GM13977 (cell line): ENCODE measurements around the gene DHRS7.
A peak's percentile ranks its signal among the peaks of the same experiment; 100 is the strongest.

Source experiments
- DNase-seq: peaks from one replicate; pipeline ENCODE4 v3.0.0; 2012; ENCODE audit warnings: low spot score
- in situ Hi-C: fragments of 300-500 bp; cut with MboI; formaldehyde crosslinking; loops from one replicate; pipeline ENCODE4 v1.12.0; 2022; ENCODE audit warnings: low sequenced_read_pairs, low pct_unique_long_range_greater_than_20kb, mixed read lengths, inconsistent platforms; ENCODE audit not compliant: unreplicated experiment
- TF ChIP-seq, protein P1 (sequence below): IDR thresholded peaks from 2 replicates; pipeline ENCODE4 v1.5.1; 2012; ENCODE audit warnings: mild to moderate bottlenecking, control low read depth; ENCODE audit not compliant: insufficient read depth; ENCODE audit errors: extremely low read depth, missing control alignments

Gene DHRS7

DNA sequence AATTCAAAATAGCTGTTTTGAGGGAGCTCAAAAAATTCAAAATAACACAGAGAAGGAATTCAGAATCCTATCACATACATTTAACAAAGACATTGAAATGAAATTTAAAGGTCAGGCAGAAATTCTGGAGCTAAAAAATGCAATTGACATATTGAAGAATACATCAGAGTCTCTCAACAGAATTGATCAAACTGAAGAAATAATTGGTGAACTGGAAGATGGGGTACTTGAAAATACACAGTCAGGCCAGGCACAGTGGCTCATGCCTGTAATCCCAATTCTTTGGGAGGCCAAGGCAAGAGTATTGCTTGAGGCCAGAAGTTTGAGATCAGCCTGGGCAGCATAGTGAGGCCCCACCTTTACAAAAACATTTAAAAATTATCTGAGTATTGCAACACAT is 34.1 kb upstream of the DHRS7 start:
- DNase-seq: no peak
- TF ChIP-seq, protein P1, sequence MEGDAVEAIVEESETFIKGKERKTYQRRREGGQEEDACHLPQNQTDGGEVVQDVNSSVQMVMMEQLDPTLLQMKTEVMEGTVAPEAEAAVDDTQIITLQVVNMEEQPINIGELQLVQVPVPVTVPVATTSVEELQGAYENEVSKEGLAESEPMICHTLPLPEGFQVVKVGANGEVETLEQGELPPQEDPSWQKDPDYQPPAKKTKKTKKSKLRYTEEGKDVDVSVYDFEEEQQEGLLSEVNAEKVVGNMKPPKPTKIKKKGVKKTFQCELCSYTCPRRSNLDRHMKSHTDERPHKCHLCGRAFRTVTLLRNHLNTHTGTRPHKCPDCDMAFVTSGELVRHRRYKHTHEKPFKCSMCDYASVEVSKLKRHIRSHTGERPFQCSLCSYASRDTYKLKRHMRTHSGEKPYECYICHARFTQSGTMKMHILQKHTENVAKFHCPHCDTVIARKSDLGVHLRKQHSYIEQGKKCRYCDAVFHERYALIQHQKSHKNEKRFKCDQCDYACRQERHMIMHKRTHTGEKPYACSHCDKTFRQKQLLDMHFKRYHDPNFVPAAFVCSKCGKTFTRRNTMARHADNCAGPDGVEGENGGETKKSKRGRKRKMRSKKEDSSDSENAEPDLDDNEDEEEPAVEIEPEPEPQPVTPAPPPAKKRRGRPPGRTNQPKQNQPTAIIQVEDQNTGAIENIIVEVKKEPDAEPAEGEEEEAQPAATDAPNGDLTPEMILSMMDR: no peak
- in situ Hi-C loops: loop anchor here (25.0 kb wide), 2 partner anchors 237 to 363 kb away; no protein-coding TSS in a partner anchor

DNA sequence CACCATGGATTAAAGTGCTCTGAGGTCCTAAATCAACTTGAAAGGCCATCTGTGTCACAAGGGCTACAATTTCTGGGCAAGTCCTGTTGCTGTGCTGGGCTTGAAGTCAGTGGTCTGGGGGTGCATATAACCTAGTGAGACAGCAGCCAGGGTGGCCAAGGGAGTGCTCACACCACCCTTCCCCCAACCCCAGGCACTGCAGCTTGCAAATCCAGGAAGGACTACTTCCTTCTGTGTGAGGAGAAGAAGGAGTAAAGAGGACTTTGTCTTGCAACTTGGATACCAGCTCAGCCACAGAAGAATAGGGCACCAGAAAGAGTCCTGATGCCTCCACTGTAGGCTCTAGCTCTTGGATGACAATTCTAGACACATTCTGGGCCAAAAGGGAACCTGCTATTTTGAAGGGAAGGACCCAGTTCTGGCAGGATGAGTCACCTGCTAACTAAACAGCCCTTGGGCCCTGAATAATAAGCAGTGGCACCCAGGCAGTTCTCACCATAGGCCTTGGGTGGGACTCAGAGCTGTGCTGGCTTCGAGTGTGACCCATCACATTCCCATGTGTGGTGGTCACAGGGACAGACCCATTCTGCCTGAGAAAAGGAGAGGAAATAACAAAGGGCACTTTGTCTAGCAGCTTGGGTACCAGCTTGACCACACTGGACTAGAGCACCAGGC is 32.6 kb upstream of the DHRS7 start:
- in situ Hi-C loops: loop anchor here (25.0 kb wide), 2 partner anchors 235 to 365 kb away; no protein-coding TSS in a partner anchor
- DNase-seq: no peak
- TF ChIP-seq, protein P1: no peak

DNA sequence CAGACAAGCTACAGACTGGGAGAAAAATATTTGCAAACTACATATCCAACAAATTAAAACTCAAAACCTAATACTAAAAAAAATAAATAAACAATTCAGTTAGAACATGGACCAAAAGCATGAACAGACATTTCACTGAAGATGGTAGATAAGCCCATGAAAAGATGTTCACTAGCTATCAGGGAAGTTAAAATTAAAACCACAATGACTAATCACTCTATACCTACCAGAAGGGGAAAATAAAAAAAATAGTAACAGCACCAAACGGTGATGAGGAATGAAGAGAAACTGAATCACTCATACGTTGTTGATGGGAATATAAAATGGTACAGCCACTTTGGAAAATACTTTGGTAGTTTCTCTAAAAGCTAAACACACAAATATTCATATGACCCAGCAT is 31.1 kb upstream of the DHRS7 start:
- TF ChIP-seq, protein P1: no peak
- in situ Hi-C loops: loop anchor here (25.0 kb wide), 2 partner anchors 234 to 366 kb away; no protein-coding TSS in a partner anchor
- no peak for DNase-seq

DNA sequence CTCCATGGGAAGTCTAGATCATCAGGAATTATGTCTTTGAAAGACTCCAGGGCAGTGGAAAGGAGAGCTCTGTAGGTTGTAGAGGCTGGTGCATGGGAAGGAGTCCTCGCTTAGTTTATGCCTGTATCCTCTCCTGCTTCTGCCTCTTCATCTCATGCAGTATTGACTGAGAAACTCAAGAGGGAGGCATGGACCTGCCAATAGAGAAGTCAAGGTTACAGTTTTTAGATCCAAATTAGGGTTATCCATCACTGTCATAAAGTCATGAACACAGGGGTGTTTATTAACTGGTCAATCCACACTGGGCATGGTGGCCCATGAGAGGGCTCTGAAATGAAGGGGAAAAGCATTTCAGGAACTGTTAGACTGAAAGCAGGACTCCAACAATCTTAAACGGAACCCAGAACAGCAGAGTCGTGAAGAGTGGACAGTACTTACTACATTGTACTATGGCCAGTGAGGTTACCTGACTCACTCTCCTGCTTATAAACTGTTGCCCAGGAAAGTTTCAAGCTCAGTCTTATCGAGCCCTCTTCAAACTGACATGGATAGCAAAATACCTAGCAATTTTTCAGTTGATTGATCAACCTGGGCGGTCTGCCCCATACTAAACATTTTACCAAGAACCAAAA is 30.1 kb upstream of the DHRS7 start:
- TF ChIP-seq, protein P1: peak; percentile 63
- DNase-seq: peak; percentile 12
- in situ Hi-C loops: loop anchor here (25.0 kb wide), 2 partner anchors 233 to 367 kb away; no protein-coding TSS in a partner anchor

DNA sequence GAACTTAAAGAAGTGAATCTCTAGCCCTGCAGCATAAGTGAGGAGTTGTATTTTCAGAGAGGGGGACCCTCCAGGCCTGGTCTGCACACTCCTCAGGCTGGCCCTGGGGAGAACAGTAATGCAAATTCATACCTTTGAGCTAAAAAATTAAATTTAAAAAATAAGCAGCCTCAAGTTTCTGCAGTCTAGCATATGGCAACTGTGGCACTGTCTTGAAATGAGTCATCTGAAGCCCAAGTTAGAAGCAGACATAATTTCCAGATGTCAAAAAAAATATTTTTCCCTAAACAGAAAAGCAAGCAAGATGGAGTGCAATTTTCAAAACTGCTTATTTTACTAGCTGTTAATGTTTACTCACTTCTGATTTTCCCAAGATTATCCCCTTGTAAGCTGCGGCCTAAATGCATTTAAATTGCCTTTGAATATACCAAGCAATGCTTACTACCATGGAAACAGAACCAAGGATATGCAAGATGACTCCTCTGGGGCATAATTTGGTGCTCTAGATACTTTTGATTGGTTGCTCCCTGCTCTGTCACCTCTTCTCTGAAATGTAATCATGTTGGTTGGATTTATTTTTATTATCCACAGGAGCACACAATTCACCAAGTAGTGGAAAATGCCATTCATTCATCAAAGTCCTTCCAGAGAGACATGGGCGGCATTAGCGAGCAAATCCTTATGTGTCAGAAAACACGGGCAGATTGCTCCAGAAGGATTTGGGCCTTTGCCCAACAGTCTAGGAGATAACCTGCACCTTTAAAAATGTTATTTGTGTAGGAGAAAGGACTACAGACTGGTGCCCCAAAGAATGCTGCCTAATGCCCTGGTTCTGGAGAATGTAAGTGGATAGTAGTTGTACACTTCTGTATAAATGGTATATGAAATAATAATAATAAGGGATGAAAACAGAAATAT is 25.0 kb upstream of the DHRS7 start:
- in situ Hi-C loops: loop anchor here (25.0 kb wide), 2 partner anchors 228 to 372 kb away; no protein-coding TSS in a partner anchor
- TF ChIP-seq, protein P1: no peak
- no peak for DNase-seq

DNA sequence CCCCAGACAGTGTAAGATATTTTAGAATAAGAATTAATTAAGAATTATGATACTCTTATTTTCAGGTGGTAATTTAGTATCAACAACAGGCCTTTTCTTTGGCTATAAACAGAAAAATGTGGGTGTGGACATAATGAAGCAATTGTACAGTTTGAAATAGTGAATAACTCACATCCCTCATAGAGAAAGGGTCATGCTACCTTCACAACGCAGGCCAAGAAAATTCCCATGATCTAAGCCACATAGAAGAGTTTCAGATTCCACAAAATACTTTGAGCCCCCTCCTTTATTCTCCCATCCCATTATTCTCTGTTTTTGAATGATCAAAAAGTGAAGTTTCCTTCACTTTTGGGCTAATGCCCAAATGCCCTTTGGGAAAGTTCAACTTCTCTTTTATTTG is 23.5 kb upstream of the DHRS7 start:
- TF ChIP-seq, protein P1: no peak
- in situ Hi-C loops: loop anchor here (25.0 kb wide), 2 partner anchors 226 to 374 kb away; no protein-coding TSS in a partner anchor
- DNase-seq: no peak
